ENCODE data around the gene TMEM272. TPM values are rescaled to one million over a fixed set of nuclear protein-coding genes. Genes with fewer than 3 reads are reported as not detected.

TMEM272 gene
- total RNA-seq, 4 donors from 2014 or later = 0.13 to 0.74 (median 0.16) TPM; not detected in 1

- ATAC-seq (ENCODE audit: low FRiP score) (no peak), DNase-seq (ENCODE audit: low spot score) (no peak)
- TF ChIP-seq CTCF (IDR thresholded peaks at IDR 0.05) = no peak
These were observed 11.2 kb upstream of the TMEM272 start for GRCh38 chr13:51856027-51856736.

- DNase-seq (ENCODE audit: low spot score) = no peak
- ATAC-seq (ENCODE audit: low FRiP score) = no peak
- TF ChIP-seq CTCF (IDR thresholded peaks at IDR 0.05) = no peak
These were observed 4.4 kb upstream of the TMEM272 start for GRCh38 chr13:51849145-51850101.

GRCh38 chr13:51848674-51849073, 3.7 kb upstream of the TMEM272 start:
- no peak for DNase-seq (ENCODE audit: low spot score)
- TF ChIP-seq CTCF (IDR thresholded peaks at IDR 0.05) = no peak
- ATAC-seq (ENCODE audit: low FRiP score) = no peak

- no peak for DNase-seq (ENCODE audit: low spot score)
- ATAC-seq (ENCODE audit: low FRiP score) = no peak
- no peak for TF ChIP-seq CTCF (IDR thresholded peaks at IDR 0.05)
These were observed 1.8 kb upstream of the TMEM272 start for GRCh38 chr13:51846756-51847155.

GRCh38 chr13:51845574-51846318, 769 bp upstream of the TMEM272 start:
- no peak for ATAC-seq (ENCODE audit: low FRiP score)
- no peak for TF ChIP-seq CTCF (IDR thresholded peaks at IDR 0.05)
- no peak for DNase-seq (ENCODE audit: low spot score)

GRCh38 chr13:51843529-51843928, 1.4 kb downstream of the TMEM272 start:
- ATAC-seq (ENCODE audit: low FRiP score) (no peak), DNase-seq (ENCODE audit: low spot score) (no peak)
- TF ChIP-seq CTCF (IDR thresholded peaks at IDR 0.05) = no peak
